ENCODE measurements around the gene NDP.
"Not testable (repeated sequence)": the region's sequence is repeated elsewhere in the genome, so short reads cannot be mapped to it uniquely, and the experiment has no call there.

Gene NDP

DNA sequence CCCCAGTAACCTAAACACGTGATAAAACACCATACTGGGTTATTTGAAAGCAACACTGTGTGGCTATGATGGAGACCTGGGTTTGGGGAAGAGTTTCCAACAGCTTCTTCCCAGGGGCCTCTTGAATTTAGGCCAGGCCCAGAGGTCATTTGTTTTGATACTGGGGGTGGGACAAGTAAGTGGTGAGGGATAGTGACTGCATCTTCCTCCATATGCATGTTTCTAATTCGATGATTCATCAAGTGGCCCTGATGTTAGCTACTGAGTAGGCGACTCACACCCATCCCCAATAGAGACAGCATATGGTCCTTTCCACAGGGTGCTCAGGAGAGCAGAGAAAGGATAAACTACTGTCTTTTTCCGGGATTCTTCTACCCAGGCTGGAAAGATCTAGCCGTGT, 2.7 kb downstream of the NDP start:
- DNase-seq (ENCODE audit: low read depth) = no peak

DNA sequence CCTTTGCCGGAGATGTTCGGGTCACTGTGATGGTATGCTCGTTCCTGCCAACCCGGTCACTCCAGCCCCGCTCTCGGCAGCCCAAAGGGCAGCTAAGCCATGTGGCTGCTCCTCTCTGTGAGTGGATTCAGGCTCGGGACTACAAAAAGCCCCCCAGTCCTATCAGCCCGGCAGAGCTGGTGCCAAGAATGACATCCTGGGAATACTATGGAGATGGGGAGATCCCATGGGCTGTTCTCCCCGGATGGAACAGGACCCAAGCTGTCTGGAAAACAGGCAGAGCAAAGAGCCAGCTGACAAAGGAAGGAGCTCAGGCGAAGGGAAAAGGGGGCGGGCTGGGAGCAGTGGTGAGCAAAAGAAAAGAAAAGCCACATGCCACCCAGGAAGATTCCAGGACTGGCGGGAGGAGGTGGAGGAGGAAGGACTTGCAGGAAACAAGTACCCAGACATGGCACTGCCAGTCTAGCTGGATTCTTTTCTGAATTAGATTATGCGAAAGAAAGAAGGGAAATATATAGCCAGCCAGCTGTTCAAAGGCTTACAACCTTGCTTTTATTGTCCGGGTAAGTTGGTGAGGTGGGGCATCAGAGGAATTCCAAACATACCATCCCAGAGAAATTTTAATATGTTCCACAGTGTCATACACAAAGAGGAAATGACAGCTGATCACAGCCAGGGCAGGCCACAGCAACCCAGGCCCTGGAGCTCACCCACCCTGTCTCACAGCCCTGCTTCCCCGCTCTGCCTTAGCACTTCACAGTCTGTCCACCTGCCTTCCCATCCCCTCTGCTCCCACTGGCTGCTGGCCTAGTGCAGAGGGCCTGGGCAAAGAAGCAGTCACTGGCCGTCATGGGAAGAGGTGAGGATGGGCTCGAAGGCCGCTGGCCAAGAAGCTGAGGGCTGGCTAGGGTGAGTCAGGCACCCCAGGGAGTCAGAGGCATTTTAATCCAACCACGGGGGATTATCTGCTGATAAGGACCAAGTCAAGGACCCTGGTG, 3.4 kb downstream of the NDP start:
- DNase-seq (ENCODE audit: low read depth) = no peak

DNA sequence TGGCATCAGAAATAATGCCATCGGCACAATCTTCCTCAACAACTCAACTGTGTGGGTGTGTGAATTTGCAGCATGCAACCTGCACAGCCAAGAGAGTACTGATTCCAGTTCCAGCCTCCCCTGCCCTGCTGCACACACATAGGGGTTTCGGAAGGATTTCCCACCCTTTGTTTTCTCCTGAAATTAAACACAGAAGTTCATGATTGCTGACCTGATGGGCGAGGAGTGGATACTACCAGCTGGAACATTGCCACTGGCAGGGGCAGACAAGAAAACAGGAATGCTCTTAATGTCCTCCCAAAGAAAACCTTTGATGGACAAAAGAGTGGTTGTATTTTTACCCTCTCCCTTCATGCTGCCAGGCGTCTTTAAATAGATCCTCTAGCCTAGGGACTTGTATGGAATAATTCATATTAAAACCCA, 4.8 kb downstream of the NDP start:
- no peak for DNase-seq (ENCODE audit: low read depth)

DNA sequence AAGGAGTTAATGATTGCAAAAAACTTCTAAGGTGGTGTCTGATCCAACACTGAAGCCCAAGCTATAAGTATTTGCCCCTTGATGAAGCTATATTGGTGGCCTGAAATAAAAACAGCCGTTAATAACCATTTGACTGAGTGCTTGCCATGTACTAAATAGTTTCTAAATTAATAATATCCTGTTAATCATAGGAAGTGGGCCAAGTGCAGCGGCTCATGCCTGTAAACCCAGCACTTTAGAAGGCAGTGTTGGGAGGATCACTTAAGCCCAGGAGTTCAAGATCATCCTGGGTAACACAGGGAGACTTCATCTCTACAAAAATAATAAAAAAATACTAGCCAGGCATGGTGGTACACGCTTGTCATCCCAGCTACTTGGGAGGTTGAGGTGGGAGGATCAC, 8.3 kb downstream of the NDP start:
- no peak for DNase-seq (ENCODE audit: low read depth)

DNA sequence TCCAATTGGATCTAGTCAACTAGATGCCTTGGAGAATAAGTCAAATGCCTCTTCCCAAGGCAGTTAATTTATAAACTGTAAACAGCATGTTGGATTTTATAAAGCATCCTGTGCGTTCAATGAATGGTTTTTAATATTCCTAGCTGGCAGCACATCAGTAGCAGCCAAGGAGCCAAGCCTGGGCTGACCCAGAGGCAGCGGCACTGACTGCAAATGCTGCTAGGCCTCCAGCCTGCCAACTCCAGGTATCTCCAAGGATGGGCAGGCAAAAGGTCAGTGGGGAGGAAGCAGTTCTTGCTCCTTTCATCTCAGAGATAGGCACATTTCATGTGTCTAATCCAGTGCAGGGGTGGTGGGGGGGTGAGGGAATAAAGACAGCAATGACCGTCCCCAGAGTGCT, 9.5 kb downstream of the NDP start:
- DNase-seq (ENCODE audit: low read depth) = no peak

DNA sequence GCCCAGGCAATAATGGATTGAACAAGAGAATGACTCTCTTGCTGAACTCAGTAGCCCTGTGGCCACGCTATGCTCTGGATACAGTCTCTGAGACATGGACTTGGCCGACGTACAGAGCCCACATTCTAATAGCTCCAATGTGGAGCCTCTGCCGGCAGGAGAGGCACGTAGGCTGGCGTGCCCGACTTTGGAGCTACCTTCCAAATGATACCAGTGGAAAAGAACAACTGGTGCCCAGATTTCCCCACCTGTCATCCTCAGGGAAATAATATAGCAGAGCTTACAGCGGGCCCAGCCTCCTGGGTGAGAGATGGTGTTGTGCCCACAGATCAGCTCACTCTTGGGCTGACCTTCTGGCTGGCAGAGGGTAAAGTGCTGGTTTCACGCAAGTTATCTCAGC, 10.6 kb downstream of the NDP start:
- DNase-seq (ENCODE audit: low read depth) = no peak

DNA sequence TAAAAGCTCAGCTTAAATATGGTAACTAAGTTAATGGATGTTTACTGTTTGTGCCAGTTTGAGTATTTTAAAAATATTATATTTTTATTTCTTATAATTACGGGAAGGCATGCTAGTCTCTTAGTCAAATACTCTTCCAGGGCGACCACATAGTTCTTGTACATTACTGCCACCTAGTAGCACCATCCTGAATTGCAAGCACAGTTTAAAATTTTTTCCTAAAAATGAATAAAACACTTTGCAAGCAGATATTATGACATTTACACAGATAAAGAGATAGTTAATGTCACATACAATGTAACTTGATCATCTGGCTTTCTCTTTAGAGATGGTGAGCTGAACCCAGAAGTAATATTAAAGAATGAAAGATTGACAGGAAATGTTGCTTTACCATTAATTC, 11.5 kb downstream of the NDP start:
- DNase-seq (ENCODE audit: low read depth) = no peak

DNA sequence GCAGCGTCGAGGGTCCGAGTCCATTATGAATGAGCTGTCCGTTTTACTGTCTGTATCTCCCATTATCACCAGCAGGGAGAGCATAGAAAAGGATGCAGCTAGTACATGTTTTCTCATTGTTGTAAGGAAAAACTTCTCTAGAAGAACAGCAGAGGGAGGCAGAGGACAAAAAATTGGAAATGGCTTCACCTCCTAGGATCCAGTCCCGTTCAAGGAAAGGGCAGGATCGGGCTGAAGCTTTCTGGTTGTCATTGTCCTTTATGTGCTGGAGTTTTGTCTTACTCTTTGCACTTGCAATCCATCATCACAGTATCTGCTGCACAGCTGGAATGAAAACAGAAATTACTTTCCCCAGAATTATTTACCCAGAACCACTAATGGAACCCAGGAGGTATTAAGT, 14.7 kb downstream of the NDP start:
- DNase-seq (ENCODE audit: low read depth) = peak; percentile 84

DNA sequence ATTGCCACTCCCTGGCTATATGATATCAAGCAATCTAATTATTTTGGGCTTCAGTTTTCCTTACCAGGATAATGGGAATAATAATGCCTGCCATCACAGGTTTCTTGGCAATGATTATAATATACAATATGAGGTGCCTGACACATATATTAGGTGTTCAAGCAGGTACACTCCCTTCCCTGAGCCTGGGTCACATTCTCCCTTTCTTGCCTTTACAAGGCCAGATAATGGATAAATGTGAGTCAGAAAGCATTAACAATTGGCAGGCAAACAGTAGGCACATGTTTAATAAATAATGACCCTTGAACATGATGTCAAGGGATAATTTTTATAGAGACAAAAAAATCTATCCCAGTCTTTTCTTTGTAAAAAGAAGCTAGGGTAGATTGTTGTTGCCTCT, 17.2 kb downstream of the NDP start:
- no peak for DNase-seq (ENCODE audit: low read depth)

DNA sequence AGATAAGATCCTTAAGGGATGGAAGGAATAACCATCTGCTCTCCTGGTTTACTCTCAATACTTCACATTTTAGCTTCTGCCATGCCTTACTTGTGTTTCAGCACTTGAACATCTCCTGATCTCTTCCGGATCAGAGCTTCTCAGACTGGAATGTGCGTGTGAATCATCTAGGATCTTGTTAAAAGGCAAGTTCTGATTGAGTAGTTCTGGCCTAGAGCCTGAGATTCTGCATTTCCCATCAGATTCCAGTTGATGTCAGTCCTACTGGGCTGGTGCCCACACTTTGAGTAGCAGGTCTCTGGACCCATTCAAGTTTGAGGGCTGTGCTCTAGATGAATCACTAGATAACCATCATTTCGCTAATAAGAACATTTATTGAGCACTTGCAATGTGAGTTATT, 20.0 kb downstream of the NDP start:
- DNase-seq (ENCODE audit: low read depth) = no peak

DNA sequence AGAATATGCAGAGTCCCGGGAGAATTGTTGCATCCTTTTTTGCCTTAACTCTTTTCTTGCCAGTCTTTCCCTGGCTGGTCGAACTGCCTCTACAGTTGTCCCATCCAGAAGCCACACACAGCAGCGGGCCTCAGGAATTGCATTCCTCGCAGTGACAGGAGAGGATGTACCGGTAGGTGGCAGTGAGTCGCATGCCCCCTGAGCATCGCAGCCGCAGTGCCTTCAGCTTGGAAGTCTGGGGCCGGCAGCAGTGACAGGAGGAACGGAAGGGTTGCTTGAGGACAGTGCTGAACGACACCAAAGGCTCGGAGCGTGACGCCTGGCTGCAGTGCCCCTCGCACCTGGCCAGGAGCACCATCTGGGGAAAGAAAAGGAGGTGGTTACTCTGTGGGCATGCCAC, 23.5 kb downstream of the NDP start:
- DNase-seq (ENCODE audit: low read depth) = no peak

DNA sequence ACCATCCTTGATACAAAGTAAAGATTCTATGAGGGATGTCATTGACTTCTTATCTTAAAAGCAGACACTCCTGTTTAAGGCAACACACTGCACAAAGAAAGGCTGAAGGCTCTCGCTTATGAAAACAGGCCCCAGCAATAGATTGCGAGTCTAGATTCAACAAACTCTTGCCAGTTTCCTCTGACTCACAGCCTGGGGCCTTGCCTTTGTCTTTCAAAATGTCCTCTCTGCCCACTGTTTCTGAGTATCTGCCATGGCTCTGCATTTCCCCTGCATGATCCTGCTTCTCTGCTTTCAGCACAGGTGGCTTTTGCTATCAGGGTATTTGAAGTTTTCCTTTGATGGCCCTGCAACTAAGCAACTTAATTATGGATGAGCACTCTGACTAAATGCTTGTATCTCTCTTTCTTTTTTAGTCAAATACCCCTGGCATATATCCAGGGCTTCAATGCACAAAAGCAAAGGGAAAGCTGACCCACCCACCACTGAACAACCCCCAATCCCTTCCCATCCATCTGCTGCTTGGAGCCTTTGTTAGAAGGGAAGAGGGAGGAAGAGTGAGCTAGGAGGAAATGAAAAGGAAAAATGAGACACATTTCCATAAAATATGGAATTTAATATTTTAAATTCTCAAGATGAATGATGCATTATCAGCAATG, 32.2 kb downstream of the NDP start:
- peak; percentile 10 for DNase-seq (ENCODE audit: low read depth)

DNA sequence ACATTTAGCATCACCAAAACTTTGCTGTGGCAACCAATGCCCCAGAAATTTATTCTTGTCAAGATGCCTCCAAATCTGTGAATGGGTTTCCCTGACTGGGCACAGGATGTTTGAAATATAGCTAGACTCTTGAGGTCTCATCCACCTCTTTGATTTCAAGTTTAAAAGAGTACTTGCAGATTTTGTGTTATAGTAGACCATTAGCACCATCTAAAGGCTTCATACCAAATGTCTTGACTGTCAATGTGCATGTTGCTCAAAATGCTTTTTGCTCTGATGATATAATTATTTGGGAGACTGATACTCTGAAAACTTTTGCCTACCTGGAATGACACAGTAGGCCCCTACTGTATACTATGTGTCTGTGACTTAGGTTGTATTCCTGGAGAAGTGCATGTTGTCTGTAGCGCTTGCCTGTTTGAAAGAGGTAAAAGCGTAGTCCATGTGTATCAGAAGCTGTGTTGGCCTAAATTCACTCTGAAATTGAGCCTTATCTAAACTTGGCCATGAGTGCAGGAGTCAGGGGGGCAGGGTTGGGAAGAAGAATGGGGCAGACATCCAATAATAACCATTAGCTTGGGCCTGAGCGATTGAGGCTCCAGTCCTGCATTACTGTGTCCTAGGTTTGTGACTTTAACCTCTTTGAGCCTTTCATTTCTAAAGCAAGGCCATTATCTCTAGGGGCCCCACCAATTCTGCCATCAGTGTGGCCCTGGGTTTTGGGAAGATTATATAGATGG, 33.8 kb downstream of the NDP start:
- DNase-seq (ENCODE audit: low read depth) = no peak

DNA sequence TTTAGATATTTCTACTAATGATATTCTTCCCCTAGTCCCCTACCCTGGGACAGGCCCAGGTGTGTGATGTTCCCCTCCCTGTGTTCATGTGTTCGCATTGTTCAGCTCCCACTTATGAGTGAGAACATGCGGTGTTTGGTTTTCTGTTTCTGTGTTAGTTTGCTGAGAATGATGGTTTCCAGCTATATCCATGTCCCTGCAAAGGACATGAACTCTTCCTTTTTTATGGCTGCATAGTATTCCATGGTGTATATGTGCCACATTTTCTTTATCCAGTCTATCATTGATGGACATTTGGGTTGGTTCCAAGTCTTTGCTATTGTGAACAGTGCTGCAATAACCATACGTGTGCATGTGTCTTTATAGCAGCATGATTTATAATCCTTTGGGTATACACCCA, 51.2 kb downstream of the NDP start:
- DNase-seq (ENCODE audit: low read depth) = not testable (repeated sequence)

DNA sequence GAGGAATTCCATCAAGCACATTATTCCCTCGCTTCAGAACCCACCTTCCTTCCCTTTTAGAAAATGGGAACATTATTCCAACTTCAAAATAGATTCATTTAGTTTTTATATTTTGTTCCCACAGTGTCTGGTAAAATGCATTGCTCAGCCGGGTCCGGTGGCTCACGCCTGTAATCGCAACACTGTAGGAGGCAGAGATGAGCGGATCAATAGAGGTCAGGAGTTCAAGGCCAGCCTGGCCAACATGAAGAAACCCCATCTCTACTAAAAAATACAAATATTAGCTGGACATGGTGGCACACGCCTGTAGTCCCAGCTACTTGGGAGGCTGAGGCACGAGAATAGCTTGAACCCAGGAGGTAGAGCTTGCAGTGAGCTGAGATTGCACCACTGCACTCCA, 62.4 kb downstream of the NDP start:
- not testable (repeated sequence) for DNase-seq (ENCODE audit: low read depth)

DNA sequence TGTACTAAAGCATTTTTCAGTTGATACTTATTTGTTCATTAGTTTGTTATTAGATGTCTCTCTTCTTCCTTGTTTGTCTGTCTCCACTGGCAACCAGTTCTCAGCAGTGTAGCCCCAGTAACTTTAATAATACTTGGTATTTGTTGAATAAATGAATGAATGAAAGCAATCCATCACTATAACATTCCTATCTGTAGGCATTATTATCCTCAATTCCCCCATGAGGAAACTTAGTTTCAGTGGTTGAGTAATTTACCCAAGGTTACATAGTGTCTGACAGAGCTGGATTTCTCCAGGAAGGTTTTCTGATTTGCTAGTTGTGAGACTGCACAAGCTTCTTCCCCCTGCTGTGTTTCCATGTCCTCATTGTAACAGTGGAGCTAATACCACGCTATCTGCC, 63.2 kb downstream of the NDP start:
- DNase-seq (ENCODE audit: low read depth) = no peak

DNA sequence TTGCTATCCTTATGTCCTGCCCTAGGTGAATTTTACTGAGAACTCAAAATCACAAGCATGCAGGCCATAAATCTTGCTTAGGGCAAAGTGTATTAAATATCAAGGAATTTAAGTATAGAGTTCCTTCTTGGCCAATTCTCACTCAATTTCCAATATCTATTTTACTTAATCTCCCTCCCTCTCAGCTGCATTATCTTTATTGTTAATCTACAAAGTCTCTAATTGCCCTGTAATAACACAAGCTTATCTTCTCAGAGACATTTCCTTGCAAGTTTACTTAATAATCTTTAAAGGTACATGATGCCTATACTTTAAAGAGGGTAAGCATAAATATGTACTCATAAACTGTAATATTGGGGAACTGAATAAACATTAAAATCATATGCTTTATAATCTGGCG, 64.0 kb downstream of the NDP start:
- no peak for DNase-seq (ENCODE audit: low read depth)

DNA sequence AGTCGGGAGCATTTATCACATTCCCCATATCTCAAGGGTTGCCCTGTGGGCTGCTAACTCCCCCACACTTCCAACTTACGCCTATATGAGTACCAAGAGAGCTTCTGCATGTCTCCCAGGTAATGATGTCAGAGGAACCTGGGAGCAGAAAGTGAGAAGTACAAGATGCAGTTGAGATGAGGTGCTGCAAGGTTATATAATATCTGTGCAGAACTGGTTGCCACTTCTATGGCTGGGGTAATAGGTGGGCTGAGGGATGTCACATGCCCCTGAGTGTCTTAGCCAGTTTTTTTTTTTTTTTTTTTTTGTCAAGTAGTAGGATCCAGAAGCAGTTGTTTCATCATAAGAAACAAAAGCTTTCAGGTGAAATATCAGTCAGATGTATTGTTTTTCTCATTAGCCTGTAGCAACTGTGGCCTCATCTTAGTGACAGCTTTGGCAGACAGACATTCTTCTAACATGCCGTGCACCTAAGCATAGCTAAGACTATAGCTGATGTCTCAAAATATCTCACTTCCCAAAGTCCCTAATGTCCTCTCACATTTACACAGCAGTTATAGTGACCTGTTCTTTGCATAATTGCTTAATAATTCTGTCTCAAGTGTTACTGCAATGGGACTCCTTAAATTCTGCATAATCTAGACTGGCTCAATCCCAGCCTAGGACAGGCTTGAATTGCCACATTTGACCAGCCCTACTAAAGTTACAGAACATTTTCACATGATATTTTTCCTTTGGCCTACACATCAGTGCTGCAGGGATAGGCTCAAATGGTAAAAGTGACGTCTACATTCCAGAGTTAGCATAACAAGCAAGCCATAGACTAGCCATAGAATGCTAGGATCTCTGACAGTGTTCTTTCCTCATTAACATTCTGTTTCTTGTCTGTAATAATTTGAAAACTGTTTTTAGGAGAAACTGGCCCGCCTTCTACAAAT, 73.0 kb downstream of the NDP start:
- no peak for DNase-seq (ENCODE audit: low read depth)
